WTC11 (cell line): ENCODE data around the gene POU3F1. TPM values are rescaled to one million over a fixed set of nuclear protein-coding genes. Genes with fewer than 3 reads are reported as not detected.
A peak's percentile ranks its signal among the peaks of the same experiment; 100 is the strongest.

ENCODE experiments used
- ATAC-seq: fragments of 200-7000 bp; cut with Tn5 transposase; 2 replicates; pipeline ENCODE4 v1.10.0; 2021; ENCODE audit warnings: mild to moderate bottlenecking, moderate library complexity
- CTCF ChIA-PET: fragments of 300-600 bp; sonication (Branson Sonifier 250); formaldehyde crosslinking; loops from one replicate; lab custom pipeline; 2021; ENCODE audit warnings: antibody characterized with exemption; lab: Charles Lee
- POLR2A ChIA-PET: fragments of 350-600 bp; sonication (Branson Sonifier 250); formaldehyde crosslinking; loops from one replicate; lab custom pipeline; 2021; ENCODE audit warnings: antibody characterized with exemption; lab: Charles Lee
- DNase-seq: peaks from one replicate; pipeline ENCODE4 v3.0.0; 2021; ENCODE audit warnings: low spot score
- H3K27ac Mint-ChIP-seq: 2 replicates; pipeline ENCODE4 v1.8.0; 2021; ENCODE audit warnings: mixed read lengths
- H3K27me3 Mint-ChIP-seq: 2 replicates; pipeline ENCODE4 v1.8.0; 2021; ENCODE audit warnings: low read depth, mild to moderate bottlenecking, moderate library complexity, mixed read lengths
- H3K36me3 Mint-ChIP-seq: 2 replicates; pipeline ENCODE4 v1.8.0; 2021; ENCODE audit warnings: mixed read lengths
- H3K4me1 Mint-ChIP-seq: 2 replicates; pipeline ENCODE4 v1.8.0; 2022; ENCODE audit warnings: mixed read lengths
- H3K4me3 Mint-ChIP-seq: 2 replicates; pipeline ENCODE4 v1.8.0; 2021; ENCODE audit warnings: mild to moderate bottlenecking, moderate library complexity, mixed read lengths
- H3K9me3 Mint-ChIP-seq: 2 replicates; pipeline ENCODE4 v1.8.0; 2021; ENCODE audit warnings: mixed read lengths
- AR ChIP-seq: fragments of 250-450 bp; sonication (Bioruptor Pico); IDR thresholded peaks from 2 replicates; pipeline ENCODE4 v1.9.0; 2021; ENCODE audit warnings: mild to moderate bottlenecking
- EMX1 ChIP-seq: fragments of 250-450 bp; sonication (Bioruptor Pico); IDR thresholded peaks from 2 replicates; pipeline ENCODE4 v1.8.0; 2021; ENCODE audit warnings: mild to moderate bottlenecking
- HMGA2 ChIP-seq: fragments of 250-450 bp; sonication (Bioruptor Pico); IDR thresholded peaks from 2 replicates; pipeline ENCODE4 v1.4.0; 2021; ENCODE audit warnings: mild to moderate bottlenecking, moderate library complexity
- HMGXB4 ChIP-seq: sonication (generic); formaldehyde crosslinking; IDR thresholded peaks from 2 replicates; pipeline ENCODE4 v1.8.1; 2023; ENCODE audit warnings: mild to moderate bottlenecking, moderate library complexity, missing genetic modification reagents
- IRF2 ChIP-seq: sonication (generic); formaldehyde crosslinking; IDR thresholded peaks from 2 replicates; pipeline ENCODE4 v1.8.0; 2022; ENCODE audit warnings: low read depth, missing genetic modification reagents, borderline replicate concordance
- MYBL2 ChIP-seq: sonication (generic); formaldehyde crosslinking; IDR thresholded peaks from 2 replicates; pipeline ENCODE4 v1.8.1; 2023; ENCODE audit warnings: mild to moderate bottlenecking, moderate library complexity, missing genetic modification reagents
- NFATC4 ChIP-seq: fragments of 250-450 bp; sonication (Bioruptor Pico); IDR thresholded peaks from 2 replicates; pipeline ENCODE4 v1.9.0; 2021; ENCODE audit warnings: mild to moderate bottlenecking
- NR1H2 ChIP-seq: sonication (generic); formaldehyde crosslinking; IDR thresholded peaks from 2 replicates; pipeline ENCODE4 v1.9.0; 2021; ENCODE audit warnings: mild to moderate bottlenecking, moderate library complexity, missing genetic modification reagents
- NR2C2 ChIP-seq: sonication (generic); formaldehyde crosslinking; IDR thresholded peaks from 2 replicates; pipeline ENCODE4 v1.8.0; 2022; ENCODE audit warnings: mild to moderate bottlenecking, missing genetic modification reagents
- ZNF121 ChIP-seq: sonication (generic); formaldehyde crosslinking; IDR thresholded peaks from 2 replicates; pipeline ENCODE4 v1.8.0; 2023; ENCODE audit warnings: missing genetic modification reagents
- ZNF512 ChIP-seq: sonication (generic); formaldehyde crosslinking; IDR thresholded peaks from 2 replicates; pipeline ENCODE4 v1.8.1; 2022; ENCODE audit warnings: missing genetic modification reagents, borderline replicate concordance
- total RNA-seq: library from RNA; stranded (reverse); gene quantifications from 3 replicates; pipeline ENCODE4 v1.2.3, GENCODE V29; 2021
- TF ChIP-seq, protein P1 (sequence below): sonication (generic); formaldehyde crosslinking; IDR thresholded peaks from 2 replicates; pipeline ENCODE4 v1.8.0; 2022; ENCODE audit warnings: missing genetic modification reagents
- TF ChIP-seq, protein P2 (sequence below): sonication (generic); formaldehyde crosslinking; conservative IDR thresholded peaks from 2 replicates; pipeline ENCODE4 v1.8.1; 2023; ENCODE audit warnings: mild to moderate bottlenecking, low read depth, missing genetic modification reagents, moderate library complexity
- TF ChIP-seq, protein P3 (sequence below): fragments of 200-600 bp; IDR thresholded peaks from 2 replicates; pipeline ENCODE4 v1.8.0; 2022; ENCODE audit warnings: antibody characterized with exemption

POU3F1 gene
- total RNA-seq, 1 experiment from 2014 or later = 18.9 TPM

DNA sequence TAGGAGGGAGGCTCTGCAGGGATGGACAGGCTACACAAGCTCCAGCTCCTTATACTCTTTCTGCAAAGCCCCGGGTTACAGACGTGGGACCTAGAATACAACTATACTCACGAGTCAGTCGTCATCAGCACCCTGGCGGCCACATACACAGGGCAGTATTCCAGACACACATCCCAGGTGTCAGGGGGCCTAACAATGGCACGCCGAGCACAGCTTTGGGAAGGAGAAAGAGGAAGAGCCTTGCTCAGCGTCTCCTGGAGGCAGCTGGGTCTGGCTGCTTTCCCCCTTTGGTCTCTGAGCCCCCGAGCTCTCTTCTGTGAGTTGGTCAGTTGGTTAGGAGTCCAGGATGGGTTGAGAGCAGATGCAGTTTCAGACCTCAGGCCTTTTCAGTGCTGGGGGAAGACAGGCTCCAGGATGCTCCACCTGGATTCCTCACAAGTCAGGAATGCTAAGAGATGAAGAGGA, 4.5 kb upstream of the POU3F1 start:
- TF ChIP-seq ZNF121 (CRISPR knock-in tag) (0 out of 2 replicates have a peak, but pooled peaks have one; percentile 52), HMGA2 (CRISPR knock-in tag) (no peak)
- TF ChIP-seq, all 79 proteins: peak for 1
- Mint-ChIP-seq H3K27me3 (peaks cover 18% of the 10 kb centered on the region), H3K27ac (no peak overlapping the region), H3K36me3 (no peaks in the 10 kb centered on the region), H3K4me1 (peaks cover 48% of the 10 kb centered on the region), H3K4me3 (no peak overlapping the region), H3K9me3 (no peaks in the 10 kb centered on the region)
- DNase-seq (no peak), ATAC-seq (no peak)
- ChIA-PET CTCF (interaction anchor here (0.6 to 4.6 kb wide), 7 partner anchors 12 to 452 kb away, joined by 3 to 67 read pairs (median 5); no protein-coding TSS in a partner anchor), POLR2A (interaction anchor here (1.1 kb wide), 1 partner anchor 452 kb away, joined by 3 read pairs; no protein-coding TSS in a partner anchor)

DNA sequence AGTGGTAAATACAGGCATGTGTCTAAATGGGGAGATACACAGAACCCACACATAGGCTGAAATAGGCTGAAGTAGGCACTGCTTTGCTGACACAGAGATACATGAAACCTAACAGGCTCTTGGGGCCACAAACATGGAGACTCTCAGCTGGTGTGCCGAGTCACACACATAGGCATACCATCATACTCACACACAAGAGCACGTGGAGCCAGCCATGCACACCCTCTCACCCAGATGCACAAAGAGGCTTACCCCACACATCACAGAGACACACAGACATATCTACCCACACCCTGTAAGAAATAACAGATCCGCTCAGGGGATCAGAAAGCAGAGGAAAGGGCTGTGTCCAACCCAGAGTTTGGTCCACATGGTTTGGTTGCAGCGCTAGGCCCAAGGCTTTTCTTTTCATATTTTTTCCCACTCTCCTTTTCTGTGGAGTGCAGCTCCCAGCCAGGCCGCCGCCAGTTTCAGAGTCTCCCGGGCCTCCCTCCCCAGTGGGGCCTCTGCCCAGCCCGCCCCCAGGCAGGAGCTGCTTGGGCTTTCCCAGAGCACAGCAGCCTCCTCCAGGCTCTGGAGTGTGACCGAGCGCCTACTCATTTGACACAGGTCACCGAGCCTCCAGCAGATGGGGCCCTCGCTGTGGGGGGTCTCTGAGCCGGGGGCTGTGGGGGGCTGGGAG, 3.9 kb upstream of the POU3F1 start:
- H3K4me1 Mint-ChIP-seq = peaks cover 48% of the 10 kb centered on the region
- DNase-seq (no peak), ATAC-seq (no peak)
- no peak overlapping the region for H3K4me3 Mint-ChIP-seq
- ChIA-PET POLR2A (interaction anchor here (1.1 kb wide), 1 partner anchor 452 kb away, joined by 3 read pairs; no protein-coding TSS in a partner anchor), CTCF (interaction anchor here (0.6 to 4.6 kb wide), 7 partner anchors 13 to 452 kb away, joined by 3 to 67 read pairs (median 5); no protein-coding TSS in a partner anchor)
- TF ChIP-seq HMGXB4 (CRISPR knock-in tag) = no peak
- TF ChIP-seq EMX1 (CRISPR knock-in tag) = no peak
- TF ChIP-seq MYBL2 (CRISPR knock-in tag) = no peak
- no peak for TF ChIP-seq IRF2 (CRISPR knock-in tag)
- TF ChIP-seq, protein P1, sequence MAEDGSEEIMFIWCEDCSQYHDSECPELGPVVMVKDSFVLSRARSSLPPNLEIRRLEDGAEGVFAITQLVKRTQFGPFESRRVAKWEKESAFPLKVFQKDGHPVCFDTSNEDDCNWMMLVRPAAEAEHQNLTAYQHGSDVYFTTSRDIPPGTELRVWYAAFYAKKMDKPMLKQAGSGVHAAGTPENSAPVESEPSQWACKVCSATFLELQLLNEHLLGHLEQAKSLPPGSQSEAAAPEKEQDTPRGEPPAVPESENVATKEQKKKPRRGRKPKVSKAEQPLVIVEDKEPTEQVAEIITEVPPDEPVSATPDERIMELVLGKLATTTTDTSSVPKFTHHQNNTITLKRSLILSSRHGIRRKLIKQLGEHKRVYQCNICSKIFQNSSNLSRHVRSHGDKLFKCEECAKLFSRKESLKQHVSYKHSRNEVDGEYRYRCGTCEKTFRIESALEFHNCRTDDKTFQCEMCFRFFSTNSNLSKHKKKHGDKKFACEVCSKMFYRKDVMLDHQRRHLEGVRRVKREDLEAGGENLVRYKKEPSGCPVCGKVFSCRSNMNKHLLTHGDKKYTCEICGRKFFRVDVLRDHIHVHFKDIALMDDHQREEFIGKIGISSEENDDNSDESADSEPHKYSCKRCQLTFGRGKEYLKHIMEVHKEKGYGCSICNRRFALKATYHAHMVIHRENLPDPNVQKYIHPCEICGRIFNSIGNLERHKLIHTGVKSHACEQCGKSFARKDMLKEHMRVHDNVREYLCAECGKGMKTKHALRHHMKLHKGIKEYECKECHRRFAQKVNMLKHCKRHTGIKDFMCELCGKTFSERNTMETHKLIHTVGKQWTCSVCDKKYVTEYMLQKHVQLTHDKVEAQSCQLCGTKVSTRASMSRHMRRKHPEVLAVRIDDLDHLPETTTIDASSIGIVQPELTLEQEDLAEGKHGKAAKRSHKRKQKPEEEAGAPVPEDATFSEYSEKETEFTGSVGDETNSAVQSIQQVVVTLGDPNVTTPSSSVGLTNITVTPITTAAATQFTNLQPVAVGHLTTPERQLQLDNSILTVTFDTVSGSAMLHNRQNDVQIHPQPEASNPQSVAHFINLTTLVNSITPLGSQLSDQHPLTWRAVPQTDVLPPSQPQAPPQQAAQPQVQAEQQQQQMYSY (CRISPR knock-in tag) = no peak
- TF ChIP-seq, protein P2, sequence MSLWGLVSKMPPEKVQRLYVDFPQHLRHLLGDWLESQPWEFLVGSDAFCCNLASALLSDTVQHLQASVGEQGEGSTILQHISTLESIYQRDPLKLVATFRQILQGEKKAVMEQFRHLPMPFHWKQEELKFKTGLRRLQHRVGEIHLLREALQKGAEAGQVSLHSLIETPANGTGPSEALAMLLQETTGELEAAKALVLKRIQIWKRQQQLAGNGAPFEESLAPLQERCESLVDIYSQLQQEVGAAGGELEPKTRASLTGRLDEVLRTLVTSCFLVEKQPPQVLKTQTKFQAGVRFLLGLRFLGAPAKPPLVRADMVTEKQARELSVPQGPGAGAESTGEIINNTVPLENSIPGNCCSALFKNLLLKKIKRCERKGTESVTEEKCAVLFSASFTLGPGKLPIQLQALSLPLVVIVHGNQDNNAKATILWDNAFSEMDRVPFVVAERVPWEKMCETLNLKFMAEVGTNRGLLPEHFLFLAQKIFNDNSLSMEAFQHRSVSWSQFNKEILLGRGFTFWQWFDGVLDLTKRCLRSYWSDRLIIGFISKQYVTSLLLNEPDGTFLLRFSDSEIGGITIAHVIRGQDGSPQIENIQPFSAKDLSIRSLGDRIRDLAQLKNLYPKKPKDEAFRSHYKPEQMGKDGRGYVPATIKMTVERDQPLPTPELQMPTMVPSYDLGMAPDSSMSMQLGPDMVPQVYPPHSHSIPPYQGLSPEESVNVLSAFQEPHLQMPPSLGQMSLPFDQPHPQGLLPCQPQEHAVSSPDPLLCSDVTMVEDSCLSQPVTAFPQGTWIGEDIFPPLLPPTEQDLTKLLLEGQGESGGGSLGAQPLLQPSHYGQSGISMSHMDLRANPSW (CRISPR knock-in tag) = no peak
- no peak for TF ChIP-seq NR2C2 (CRISPR knock-in tag)
- TF ChIP-seq NFATC4 (CRISPR knock-in tag) = no peak
- TF ChIP-seq, protein P3, sequence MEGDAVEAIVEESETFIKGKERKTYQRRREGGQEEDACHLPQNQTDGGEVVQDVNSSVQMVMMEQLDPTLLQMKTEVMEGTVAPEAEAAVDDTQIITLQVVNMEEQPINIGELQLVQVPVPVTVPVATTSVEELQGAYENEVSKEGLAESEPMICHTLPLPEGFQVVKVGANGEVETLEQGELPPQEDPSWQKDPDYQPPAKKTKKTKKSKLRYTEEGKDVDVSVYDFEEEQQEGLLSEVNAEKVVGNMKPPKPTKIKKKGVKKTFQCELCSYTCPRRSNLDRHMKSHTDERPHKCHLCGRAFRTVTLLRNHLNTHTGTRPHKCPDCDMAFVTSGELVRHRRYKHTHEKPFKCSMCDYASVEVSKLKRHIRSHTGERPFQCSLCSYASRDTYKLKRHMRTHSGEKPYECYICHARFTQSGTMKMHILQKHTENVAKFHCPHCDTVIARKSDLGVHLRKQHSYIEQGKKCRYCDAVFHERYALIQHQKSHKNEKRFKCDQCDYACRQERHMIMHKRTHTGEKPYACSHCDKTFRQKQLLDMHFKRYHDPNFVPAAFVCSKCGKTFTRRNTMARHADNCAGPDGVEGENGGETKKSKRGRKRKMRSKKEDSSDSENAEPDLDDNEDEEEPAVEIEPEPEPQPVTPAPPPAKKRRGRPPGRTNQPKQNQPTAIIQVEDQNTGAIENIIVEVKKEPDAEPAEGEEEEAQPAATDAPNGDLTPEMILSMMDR = no peak
- TF ChIP-seq NR1H2 (CRISPR knock-in tag) = no peak
- no peak for TF ChIP-seq AR (CRISPR knock-in tag)
- TF ChIP-seq ZNF512 (CRISPR knock-in tag) = no peak
- H3K27ac Mint-ChIP-seq = no peak overlapping the region
- no peaks in the 10 kb centered on the region for H3K36me3 Mint-ChIP-seq
- no peaks in the 10 kb centered on the region for H3K9me3 Mint-ChIP-seq
- peaks cover 21% of the 10 kb centered on the region for H3K27me3 Mint-ChIP-seq
